GM19468 (cell line): Measurements from ENCODE around the gene SCN4B.

Source experiments
- ATAC-seq: cut with Tn5 transposase; IDR thresholded peaks from one replicate; pipeline ENCODE4 v1.9.1; 2021; ENCODE audit warnings: mild to moderate bottlenecking, moderate library complexity, moderate number of reproducible peaks; ENCODE audit not compliant: unreplicated experiment; ENCODE audit errors: extremely low read depth

Gene SCN4B

DNA sequence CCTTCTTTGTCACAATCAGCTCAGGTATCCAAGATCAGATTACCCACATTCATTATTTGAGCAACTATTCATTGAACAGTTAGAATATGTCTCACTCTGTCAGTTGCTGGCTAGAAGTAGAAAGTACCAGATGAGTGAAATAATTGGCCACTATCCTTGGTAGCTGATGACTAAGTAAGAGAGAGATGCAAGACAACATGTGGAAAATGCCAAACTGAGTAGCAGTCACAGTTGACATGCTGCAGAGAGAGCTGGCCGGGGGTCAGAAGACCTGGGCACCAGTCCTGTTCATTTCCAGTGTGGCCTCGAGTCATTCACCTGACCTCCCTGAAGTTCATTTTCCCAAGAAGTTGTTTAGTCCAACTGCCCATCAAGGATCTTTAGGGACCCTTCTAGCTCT, 43.4 kb downstream of the SCN4B start:
- no peak for ATAC-seq

DNA sequence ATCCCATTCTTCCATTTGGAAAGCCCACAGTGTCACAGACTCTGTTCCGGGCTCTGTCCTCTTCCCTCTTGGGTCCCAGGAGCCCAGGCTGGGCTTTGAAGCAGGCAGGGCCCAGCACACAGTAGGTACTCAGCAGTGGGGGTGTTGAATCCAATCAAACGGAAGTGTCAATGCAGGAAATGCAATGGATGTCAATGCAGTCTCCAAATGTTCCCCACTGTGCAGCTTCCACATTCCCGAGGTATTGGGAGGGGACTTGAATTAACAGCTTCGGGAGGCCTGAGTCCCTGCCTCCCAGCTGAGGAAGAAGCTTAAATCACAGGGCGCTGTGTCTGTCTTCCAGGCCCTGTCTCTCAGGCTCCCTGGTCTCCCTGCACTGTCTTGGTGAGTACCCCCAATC, 44.1 kb downstream of the SCN4B start:
- no peak for ATAC-seq

DNA sequence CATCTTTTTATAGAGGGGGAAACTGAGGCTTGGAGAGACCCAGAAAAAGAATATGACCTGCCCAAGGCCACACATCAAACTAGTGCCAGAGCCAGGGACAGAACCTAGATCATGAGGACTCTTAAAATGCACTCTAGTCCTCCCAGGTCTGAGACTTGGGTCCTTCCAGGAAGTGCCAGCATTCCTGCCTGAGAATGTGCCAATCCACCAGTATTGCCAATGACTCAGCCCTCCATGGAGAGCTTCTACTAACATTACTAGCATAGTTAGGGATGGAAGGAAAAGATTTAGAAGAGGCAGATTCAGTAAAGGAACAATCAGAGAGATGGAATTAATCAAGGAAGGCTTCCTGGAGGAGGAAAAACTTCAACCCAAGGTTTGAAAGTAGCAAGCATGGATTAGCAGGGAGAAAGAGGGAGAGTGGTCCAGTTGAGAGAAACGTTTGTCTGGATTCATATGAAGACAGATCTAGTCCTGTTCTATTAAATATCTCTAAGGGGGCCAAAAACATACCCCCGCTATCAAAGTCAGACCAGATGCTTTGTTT, 45.8 kb downstream of the SCN4B start:
- no peak for ATAC-seq

DNA sequence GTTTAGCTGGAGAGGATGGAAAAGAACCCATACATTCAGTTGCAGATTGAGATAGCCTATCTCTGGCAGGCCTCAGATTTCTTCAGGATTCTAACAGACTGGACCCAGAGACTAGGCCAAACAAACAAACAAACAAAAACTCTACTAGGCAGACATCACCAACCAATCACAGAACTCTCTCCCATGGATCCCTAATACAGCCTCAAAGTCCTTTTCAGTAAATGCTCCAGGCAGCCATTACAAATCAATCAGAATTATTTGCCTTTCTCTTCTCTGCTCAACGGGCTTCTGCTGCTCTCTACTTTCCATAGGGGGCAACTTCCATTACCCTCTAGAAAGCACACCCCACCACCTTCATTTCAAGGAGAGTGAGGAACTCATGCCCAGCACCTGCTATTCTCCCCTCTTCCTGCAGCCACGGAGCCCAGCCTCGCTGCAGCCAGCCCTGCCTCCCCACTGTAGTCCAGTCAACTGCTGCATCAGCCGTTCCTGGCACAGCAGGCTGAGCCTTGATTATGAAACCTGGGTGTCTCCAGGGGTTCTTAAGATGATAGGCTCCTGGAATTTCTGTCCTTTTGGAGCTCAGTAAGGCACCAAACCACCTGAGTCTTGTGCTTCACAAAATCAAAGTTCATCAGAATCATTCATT, 46.8 kb downstream of the SCN4B start:
- no peak for ATAC-seq

DNA sequence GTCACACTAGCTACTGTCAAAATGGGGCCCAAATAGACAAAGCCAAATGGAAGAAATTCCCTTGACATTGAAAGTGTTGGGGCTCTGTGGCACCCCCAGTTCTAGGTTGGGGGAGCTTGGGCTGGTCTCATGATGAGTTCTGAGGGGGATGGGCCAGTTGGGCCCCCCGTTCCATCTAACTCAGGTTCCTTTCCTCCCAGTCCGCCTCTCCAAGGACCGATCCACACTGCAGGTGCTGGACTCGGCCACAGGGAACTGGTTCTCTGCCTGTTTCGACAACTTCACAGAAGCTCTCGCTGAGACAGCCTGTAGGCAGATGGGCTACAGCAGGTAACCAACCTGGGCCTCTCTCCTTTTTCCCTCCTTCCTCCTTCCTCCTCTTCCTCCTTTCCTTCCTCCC, 48.1 kb downstream of the SCN4B start:
- no peak for ATAC-seq

DNA sequence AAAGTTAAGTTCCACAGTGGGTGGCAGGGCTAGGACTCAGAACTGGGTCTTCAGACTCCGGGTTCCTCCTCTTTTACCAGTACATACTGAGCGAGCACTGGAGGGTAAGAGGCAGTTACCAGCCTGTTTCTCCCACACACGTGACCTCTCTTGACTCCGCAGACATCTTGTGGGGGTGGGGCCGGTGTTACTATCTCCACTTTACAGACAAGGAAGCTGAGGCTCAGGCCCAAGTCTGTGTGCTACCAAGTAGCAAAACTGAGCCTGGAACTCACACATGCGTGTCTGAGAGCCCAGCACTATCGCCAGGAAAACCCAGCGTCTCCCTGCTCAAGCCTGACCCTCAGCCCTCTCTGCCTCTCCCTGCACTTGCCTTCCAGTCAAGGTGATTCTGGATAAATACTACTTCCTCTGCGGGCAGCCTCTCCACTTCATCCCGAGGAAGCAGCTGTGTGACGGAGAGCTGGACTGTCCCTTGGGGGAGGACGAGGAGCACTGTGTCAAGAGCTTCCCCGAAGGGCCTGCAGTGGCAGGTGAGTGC, 49.8 kb downstream of the SCN4B start:
- ATAC-seq, result no peak

DNA sequence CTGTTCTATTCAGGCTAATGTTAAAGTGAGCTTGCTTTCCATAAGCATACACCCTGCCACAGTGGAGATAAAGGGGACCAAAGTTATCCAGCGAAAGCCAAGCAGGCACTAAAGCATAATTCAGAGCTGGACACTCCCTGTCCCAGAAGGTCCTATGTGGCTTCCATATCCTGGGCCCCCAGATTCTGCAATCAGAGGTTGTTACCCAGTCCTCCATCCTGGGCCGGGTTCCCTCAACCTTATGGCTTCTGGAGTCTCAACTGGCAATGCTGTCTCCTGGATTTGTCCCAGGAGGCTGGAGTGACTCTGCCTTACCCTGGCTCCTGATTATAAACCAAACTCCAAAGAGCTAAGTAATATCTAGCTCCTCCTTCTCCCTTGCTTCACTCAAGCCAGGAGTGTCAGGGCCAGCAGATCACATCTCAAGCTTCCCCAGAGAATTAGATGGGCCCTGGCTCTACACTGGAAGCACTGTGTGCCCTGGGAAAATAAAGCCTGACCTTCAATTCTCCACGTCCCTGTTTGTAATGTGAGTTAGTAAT, 51.9 kb downstream of the SCN4B start:
- ATAC-seq, result no peak

DNA sequence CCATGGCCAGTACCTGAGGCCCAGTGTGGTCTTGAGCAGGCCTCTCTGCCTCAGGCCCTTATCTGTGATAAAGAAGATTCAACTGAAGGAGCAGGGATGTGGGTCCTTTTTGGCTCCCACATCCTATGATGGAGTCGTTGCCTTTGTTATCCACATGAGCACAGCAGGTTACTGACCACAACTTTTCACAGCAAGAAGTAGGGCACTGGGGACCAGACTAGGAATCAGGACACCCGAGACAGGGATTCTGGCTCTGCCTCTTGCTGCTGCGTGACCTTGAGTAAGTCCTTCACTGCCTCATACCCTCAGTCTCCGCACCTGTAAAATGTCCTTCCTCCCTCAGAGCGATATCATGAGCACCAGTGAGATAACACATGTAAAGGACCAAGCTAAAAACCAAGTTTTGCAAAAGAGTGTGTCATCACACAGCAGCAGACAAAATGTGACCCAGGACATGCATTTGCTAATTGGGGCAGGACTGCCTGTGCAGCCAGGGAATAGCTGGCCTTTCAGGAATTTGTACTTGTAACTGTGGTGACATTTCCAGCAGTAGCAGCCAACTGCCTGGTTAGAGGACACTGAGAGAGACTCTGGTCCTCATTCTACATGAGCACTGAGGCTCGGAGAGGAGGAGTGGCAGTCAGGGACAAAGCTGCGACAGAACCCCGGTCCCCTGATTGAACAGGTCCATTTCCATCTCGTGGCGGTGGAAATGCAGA, 52.6 kb downstream of the SCN4B start:
- ATAC-seq, result no peak

DNA sequence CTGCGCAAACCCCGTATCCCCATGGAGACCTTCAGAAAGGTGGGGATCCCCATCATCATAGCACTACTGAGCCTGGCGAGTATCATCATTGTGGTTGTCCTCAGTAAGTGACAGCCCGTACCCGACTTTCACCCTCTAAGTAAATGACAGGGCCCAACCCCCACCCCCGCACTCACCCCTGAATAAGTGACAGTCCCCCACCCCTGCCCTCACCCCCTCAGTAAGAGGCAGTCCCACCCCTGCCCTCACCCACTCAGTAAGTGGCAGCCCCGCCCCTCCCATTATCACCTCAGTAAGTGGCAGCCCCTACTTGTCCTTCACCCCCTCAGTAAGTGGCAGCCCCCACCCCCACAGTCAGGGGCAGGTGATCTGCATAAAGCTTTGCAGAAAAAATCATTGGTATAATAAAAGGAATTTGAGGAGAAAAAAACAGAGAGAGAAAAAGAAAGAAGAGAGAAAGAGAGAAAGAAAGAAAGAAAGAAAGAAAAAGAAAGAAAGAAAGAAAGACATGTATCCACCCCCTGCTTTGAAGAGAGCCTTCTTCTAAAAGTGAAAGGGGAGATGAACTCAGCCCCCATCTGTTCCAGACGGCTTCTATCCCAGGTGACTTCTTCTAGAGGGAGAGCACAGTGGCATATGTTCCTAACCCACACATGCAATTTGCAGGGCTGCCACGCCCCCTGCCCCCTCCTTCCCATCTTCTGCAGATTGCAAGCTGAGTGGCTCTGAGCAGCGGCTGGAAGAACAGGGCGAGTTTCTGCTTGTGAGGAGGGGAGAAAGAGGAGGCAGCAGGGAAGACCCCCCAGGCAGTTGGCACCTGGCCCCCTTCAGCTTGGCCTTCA, 53.4 kb downstream of the SCN4B start:
- ATAC-seq, result no peak

DNA sequence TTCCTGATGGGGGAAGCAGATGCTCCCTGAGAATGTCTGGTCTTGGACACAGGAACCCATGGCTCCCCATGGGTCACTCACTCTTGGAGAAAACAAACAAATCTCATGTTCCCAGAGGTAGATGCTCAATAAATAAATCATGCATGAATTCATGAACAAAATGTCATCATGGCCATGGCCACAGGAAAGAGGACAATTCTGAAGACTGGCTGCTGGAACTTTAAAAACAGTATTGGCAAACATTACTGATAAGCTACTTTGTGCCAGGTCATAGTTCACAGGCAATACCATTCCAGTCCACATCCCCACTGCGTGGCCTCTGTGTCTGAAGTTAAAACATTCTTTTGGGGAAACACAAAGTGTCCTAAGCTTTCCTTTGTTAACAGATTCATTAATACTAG, 56.7 kb downstream of the SCN4B start:
- no peak for ATAC-seq

DNA sequence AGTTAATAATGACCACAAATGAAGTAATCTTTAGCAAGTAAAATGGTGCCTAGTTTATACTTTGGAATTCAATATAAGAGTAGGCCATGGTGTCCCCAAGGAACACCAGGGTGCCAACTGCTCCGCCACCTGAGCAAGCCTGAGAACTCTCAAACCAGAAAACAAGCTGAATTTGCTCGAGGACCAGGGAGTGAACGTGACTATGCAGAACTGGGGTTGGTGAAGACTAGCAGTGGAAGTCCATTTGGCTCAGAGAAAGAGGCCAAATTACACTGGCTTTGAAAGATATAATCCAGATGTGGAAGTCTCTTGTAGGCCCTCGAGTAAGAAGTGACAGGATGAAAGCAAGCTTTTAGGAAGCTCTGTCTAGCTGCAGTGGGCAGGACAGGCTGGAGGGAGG, 57.1 kb downstream of the SCN4B start:
- ATAC-seq, result no peak

DNA sequence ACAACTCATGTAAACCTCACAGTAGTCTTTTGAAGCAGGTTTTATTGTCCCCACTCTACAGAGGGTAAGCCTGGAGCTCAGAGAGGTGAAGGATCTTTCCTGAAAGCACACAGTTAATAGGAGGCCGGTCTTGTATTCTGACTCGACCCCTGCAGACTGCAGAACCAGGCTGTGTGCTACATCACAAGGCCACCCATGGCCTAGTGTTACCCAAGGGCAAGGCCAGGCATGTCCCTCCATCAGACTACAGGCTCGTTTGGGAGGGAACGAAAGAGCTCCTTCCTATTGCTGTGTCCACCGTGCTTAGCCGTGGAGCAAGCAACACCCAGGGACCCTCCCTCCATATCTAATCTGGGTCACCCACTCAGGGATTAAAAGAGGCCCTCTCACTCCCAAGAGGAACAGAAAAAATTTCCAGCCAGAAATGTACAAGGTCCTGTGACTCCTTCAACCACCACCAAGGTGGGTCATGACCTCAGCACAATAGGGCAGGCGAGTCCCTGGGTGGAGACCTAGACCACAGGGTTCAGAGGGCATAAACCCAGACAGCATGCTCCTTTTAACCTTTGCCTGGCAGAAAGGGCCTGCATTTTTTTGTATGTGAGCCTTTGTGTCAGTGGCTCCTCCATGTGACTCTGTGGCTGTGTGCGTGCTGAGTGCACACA, 59.6 kb downstream of the SCN4B start:
- ATAC-seq, result no peak

DNA sequence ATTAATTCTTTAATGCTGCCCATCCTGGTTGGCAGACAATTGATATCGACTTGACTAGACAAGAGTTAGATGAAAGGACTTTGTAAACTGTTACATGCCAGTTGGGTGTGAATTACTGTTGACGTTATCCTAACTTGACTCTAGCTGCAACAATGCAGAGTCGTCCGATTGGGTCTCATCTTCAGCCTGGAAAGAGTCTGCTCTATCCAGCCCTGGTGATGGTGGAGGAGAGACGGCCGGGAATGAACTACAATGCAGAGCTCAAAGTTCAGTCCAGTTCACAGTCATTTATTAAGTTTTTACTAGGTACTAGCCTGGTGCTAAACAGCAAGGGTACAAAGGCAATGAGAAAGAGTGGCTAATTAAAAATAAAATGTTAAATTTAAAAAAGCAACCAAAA, 60.9 kb downstream of the SCN4B start:
- ATAC-seq, result no peak

DNA sequence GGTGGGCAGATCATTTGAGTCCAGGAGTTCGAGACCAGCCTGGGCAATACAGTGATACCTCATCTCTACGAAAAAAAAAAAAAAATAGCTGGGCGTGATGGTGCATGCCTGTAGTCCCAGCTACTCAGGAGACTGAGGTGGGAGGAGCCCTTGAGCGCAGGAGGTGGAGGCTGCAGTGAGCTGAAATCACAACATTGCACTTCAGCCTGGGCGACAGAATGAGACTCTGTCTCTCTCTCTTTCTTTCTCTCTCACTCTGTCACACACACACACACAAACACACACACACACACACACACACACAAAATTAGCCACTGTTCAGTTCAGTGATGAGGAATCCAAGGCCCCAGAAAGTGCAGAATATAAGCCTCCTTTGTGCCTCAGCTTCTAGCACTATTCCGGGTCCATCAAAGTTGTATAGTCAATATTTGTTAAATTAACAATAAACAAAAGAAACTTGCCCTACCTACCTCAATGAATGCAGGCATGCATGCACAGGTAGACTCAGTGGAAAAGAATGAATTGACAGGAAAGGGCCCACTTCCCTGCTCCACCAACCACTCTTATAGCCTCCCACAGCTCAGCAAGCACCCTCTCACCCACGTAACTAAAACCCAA, 62.0 kb downstream of the SCN4B start:
- ATAC-seq, result no peak

DNA sequence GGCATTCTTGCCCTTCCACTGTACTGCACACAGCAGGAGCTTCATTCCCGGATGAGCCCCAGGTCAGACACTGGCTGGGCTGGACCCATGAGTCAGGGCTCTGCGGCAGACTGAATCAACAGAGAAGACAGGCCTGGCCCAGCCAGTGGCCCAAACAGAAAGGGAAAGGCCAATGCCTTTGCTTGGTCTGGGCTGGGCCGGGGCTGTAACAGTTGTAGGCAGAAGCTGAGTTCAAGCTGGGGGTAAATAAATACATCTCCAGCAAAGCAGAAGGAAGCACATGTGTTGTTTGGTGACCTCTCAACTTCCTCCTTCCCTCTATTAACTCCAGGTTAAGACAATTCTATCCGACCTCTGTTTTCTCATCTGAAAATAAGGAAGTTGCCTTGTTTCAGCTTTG, 64.1 kb downstream of the SCN4B start:
- no peak for ATAC-seq

DNA sequence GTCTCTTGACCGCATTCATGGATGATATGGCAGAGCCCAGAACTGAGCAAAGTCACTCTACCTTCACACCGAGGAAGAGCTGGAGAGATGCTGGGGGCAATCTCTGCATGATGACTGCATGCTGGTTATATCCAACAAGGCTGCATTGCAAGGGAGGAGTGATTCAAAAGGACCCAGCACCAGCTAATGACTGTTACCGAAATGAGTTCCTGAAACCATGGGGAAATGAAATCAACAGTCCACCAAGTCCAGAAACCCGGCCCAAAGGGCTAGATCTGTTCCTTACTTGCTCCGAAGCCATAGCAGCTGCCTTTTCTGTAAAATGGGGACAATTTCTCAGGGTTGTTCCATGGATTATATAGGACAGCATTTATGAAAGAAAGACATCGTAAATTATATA, 64.7 kb downstream of the SCN4B start:
- no peak for ATAC-seq

DNA sequence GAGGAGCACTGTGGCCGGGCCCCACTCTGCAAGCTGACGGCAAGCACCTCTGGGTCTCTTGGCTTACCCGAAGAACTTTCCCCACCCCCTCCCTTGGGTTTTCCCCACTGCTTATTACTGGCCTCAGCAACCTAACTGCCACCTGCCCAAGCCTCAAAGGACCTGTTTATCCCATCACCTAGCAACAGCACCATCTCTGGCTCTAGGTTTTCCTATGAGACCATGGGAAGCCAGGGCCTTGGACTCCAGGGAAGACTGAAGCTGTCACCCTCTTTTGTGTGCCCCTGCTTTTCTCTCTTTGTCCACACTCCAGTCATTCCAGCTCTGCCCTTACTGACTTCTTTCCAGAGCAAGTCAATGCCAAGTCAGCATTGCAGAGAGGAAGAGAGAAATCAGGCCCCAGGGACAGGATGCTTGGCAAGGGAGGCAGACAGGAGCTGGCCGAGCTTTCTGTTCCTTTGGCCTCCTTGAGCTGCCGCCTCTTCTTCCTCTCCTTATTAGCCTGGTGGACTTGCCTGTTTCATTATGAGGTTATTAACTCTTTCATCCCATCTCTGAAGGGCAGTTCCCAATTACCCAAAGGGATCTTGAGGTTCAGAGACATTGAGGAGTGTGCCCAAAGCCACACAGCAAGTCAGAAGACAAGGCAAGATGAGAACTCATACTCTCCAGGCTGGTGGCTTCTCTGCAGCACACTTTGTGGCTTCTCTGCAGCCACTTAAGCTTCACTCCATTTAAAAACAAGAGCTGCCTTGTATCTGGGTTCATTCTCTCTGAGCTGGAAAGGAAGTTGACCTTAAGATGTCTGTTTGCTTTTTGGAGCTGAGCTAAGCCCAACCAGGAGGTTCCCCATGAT, 65.5 kb downstream of the SCN4B start, which contains the start of gene SMIM35:
Gene SMIM35, minus strand, starts transcription at position 51 of the 856 bp plus-strand sequence. CDS start 206 bp downstream, outside the sequence.
- no peak for ATAC-seq

DNA sequence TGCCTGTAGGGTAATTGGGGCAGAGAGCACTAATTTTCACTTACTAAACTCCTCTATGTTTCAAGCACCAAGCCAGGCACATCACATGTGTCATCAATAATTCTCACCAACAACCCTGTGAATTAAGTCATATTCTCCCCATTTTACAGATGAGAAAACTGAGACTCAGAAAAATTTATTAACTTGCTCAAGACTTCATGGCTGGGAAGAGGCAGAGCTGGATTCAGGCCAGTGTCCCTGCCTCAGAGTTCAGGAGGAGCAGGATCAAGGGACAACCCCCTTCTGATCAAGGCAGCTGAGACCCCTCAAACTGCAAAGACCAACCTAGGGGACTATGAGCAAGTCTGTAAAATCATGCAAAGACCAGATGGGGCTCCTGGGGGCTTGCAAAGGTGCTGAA, 68.0 kb downstream of the SCN4B start:
- no peak for ATAC-seq
